ENCODE data around the gene HIBCH.
"Not testable (repeated sequence)": the region's sequence is repeated elsewhere in the genome, so short reads cannot be mapped to it uniquely, and the experiment has no call there.

HIBCH gene

GRCh38 chr2:190343089-190343535, 23.5 kb upstream of the HIBCH start:
- DNase-seq (ENCODE audit: low spot score): no peak

- DNase-seq (ENCODE audit: low spot score): no peak
These were observed 23.0 kb upstream of the HIBCH start for GRCh38 chr2:190342611-190343010.

DNA sequence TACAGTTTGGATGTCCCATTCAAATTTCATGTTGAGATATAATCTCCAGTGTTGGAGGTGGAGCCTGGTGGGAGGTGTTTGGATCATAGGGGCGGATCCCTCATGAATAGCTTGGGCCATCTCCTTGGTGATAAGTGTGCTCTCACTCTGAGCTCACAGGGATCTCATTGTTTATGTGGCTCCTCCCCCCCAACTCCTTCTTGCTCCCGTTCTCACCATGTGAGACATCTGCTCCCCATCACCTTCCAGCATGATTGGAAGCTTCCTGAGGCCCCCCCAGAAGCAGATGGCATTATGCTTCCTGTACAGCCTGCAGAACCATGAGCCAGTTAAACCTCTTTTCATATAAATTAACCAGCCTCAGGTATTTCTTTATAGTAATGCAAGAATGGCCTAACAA, 20.7 kb upstream of the HIBCH start:
- DNase-seq (ENCODE audit: low spot score): no peak

- no peak for DNase-seq (ENCODE audit: low spot score)
These were observed 19.8 kb upstream of the HIBCH start for GRCh38 chr2:190339394-190339793.

- no peak for DNase-seq (ENCODE audit: low spot score)
These were observed 18.8 kb upstream of the HIBCH start for GRCh38 chr2:190338453-190338852.

DNA sequence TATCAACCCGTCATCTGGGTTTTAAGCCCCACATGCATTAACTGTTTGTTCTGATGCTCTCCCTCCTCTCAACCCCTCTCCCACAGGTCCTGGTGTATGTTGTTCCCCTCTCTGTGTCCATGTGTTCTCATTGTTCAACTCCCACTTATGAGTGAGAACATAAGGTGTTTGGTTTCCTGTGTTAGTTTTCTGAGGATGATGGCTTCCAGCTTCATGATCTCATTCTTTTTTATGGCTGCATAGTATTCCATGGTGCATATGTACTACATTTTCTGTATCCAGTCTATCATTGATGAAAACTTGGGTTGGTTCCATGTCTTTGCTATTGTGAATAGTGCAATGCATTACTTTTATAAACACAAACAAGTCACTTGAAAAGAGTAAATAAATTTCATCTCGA, 16.8 kb upstream of the HIBCH start:
- DNase-seq (ENCODE audit: low spot score): no peak

GRCh38 chr2:190335584-190335983, 16.0 kb upstream of the HIBCH start:
- DNase-seq (ENCODE audit: low spot score): not testable (repeated sequence)

GRCh38 chr2:190335225-190335559, 15.6 kb upstream of the HIBCH start:
- no peak for DNase-seq (ENCODE audit: low spot score)

DNA sequence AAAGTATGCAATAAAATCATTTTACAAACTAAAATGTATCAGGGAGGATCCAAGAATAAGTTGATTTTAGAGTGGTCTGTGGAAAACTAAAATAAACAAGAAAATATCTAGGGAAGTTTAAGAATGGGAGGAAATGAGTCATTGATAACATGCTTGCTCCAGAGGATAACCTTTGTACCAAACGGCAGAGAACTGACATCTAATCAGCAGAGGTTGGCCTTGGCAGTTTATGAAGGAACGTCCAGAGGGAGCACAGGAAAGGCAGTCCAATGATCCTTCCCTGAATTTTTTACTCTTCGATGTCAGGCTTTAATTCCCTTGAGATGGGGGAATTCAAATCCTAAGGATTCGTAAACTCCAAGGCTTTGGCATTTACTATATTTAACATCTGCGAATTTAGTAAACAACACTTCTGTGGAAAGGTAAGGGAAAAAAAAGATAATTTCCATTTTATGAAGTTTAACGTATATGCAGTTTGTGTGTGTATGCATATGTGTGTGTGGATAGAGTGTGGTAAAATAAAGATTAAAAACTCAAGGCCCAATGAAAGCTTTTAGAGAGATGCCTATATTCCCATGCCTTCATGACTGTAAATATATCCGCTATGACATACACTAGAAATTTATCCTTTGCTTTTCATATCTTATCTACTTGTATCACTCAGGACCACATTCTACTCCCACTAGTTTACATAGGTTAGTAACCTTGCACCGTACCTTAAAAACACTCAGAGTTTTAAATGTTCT, 15.0 kb upstream of the HIBCH start:
- DNase-seq (ENCODE audit: low spot score): peak; percentile 77

GRCh38 chr2:190333928-190334327, 14.3 kb upstream of the HIBCH start:
- no peak for DNase-seq (ENCODE audit: low spot score)

DNA sequence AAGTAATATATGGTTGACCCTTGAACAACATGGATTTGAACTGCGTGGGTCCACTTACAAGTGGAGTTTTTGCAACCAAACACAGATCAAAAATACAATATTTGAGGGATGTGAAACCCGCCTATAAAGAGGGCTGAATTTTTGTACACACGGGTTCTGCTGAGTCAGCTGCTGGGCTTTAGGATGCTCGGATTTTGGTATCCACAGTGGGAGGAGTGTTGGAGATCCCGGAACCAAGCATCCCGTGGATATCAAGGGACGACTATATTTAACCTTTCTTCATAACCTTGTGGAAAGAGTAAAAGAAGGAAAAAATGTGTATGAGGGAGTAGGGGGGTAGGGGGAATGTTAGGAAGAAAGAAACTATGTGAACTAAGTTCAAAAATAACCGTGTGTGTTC, 13.8 kb upstream of the HIBCH start:
- DNase-seq (ENCODE audit: low spot score): no peak

DNA sequence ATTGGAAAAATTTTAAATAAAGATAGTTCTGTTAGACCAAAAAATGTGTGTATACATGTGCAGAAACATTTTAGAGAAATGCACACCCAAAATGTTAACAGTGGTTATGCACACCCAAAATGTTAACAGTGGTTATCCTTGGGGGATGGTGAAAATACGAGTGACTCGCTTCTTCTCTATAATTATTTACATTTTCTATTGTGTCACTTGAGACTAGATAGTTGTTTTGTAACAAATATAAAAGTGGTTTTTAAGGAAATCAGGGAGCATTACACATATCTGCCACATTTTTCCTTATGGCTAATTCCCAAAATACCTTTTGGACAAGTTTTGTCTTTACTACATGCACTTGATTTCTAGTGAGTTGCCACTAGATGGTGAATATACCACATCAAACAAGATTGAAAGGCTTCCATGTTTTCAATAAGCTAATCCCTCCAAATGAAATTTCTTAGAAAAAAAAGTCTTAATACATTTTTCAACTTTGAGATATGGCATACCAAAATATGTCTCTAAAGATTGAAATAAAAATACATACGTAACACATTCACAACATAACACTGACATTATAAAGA, 9.0 kb upstream of the HIBCH start:
- no peak for DNase-seq (ENCODE audit: low spot score)

DNA sequence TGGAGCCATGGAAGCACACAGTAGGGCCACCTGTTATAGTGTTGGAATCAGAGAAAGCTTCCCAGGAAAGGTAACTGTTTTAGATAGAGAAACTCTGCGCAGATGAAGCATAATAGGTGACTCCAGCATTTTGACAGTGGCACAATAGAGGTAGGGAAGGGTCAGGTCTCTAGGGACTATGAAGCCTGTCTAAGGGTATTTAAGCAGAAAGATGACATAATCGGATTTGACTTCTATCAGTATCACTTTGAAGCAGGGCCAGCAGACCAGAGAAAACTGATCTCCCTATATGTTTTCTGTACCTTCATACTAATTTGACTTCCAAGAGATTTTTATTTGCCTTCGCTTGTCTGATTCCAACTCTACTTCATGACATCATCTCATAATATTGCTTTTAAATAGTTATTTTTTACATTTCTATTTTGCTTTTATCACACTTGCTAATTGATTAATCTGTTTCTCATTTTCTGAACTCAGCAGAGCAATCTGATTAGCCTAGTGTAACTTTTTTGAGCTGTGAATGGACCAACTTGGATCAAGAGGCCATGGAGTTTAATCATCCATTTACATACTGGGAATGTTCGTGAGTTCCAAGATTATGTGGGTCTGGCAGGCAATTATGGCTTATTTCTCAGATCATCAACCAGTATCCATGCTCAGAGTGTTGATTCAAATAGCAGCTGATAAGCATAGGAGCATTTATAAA, 8.4 kb upstream of the HIBCH start:
- DNase-seq (ENCODE audit: low spot score): no peak

- DNase-seq (ENCODE audit: low spot score): no peak
These were observed 6.0 kb upstream of the HIBCH start for GRCh38 chr2:190325588-190325987.

GRCh38 chr2:190323406-190323805, 3.8 kb upstream of the HIBCH start:
- DNase-seq (ENCODE audit: low spot score): no peak

DNA sequence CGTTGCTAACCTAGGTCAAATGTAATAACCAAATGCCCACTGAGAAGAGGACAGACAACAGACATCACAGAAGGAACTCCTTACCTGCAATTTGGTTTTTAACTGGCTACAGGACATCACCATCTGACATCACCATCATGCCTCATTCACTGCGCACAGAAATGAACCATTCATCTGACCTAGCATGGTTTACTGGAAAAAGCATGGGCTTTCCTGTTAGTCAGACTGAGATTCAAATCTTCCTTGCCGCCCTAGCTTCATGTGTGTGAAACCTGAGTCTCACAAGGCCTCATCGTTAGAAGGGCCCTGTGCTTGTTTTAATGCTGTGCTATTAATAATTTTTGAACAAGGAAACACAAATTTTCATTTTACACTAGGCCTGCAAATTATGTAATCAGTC, 1.1 kb upstream of the HIBCH start:
- no peak for DNase-seq (ENCODE audit: low spot score)

GRCh38 chr2:190318931-190319554, 583 bp downstream of the HIBCH start:
- no peak for DNase-seq (ENCODE audit: low spot score)

DNA sequence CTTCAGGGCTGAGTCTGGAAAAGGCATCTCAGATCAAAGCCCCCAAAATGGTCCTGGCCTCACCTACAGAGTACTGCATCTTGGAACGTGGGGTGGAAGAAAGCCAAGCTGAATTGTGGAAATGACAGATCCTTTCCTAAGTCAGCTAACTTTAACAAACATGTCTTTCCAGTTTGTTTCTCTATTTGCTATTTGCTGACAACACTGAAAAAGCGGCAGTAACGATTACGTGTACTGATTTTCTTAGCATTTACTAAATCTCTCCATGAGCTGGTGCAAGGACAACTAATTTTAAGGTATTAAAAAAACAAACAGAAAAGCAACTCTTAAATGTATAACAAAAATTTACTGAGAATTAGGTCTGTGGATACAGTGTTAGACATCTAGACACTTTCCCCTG, 1.1 kb downstream of the HIBCH start:
- DNase-seq (ENCODE audit: low spot score): no peak

- DNase-seq (ENCODE audit: low spot score): no peak
These were observed 4.4 kb downstream of the HIBCH start for GRCh38 chr2:190315273-190315672.

- no peak for DNase-seq (ENCODE audit: low spot score)
These were observed 5.7 kb downstream of the HIBCH start for GRCh38 chr2:190313880-190314279.

DNA sequence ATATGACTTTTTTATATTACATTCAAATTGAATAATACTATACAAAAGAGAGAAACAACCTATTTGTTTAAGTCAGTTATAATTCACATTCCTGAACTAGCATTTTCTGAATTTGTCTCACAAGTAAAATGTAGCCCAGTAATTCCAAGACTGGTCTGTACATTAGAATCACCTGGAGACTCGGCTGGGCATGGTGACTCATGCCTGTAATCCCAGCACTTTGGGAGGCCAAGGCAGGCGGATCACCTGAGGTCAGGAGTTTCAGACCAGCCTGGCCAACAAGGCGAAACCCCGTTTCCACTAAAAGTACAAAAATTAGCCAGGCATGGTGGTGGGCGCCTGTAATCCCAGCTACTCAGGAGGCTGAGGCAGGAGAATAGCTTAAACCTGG, 7.0 kb downstream of the HIBCH start:
- DNase-seq (ENCODE audit: low spot score): not testable (repeated sequence)

DNA sequence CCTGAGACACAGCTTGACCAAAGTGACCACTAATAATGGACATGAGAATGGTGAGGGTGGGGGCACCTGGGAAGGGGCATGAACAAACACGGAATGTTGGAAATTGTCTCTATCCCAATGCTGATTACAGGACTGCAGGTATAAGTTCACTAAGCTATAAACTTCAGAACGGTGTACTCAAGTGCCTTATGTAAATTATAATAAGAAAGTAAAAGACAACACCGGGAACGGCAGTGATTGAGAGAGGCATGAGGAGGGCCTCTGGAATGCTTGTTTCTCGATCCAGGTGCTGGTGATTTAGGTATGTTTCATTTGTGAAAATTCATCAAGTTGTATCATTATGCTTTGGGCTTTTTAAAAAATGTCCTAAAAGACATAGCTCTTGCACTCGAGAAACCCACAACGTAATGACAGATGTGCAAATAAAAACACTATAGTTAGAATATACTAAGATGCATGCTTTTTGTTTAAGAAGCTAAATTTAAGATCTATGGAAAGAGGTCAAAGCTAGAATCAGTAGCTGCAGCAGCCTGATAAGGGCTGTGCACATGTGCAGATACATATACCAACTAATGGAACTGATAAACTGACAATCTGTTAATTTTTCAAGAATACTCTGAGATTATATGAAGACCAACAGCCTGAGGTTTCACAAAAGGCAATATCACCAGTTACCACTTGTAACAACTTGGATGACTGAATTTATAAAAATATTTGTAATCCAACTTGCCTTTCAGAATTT, 7.6 kb downstream of the HIBCH start:
- no peak for DNase-seq (ENCODE audit: low spot score)

All from LoVo (cell line).